GM19043 (cell line): ENCODE measurements around the gene CACNA1D.

ENCODE experiments used
- ATAC-seq: cut with Tn5 transposase; IDR thresholded peaks from one replicate; pipeline ENCODE4 v1.9.1; 2021; ENCODE audit warnings: low read depth; ENCODE audit not compliant: unreplicated experiment

CACNA1D gene

GRCh38 chr3:53705774-53706173 is 211.4 kb downstream of the CACNA1D start:
- ATAC-seq = no peak

GRCh38 chr3:53707222-53707621 is 212.8 kb downstream of the CACNA1D start:
- ATAC-seq = no peak

GRCh38 chr3:53708001-53708621 is 213.7 kb downstream of the CACNA1D start:
- no peak for ATAC-seq

GRCh38 chr3:53709256-53709655 is 214.8 kb downstream of the CACNA1D start:
- ATAC-seq = no peak

GRCh38 chr3:53709860-53710674 is 215.7 kb downstream of the CACNA1D start:
- ATAC-seq = peak; percentile 72

GRCh38 chr3:53711387-53711786 is 217.0 kb downstream of the CACNA1D start:
- no peak for ATAC-seq

GRCh38 chr3:53712817-53713388 is 218.5 kb downstream of the CACNA1D start:
- no peak for ATAC-seq

- no peak for ATAC-seq
These were observed 219.2 kb downstream of the CACNA1D start for GRCh38 chr3:53713626-53714025.

- ATAC-seq = no peak
These were observed 221.5 kb downstream of the CACNA1D start for GRCh38 chr3:53715815-53716483.

- ATAC-seq = no peak
These were observed 222.6 kb downstream of the CACNA1D start for GRCh38 chr3:53716998-53717397.

- ATAC-seq = no peak
These were observed 224.1 kb downstream of the CACNA1D start for GRCh38 chr3:53718462-53718861.

- ATAC-seq = no peak
These were observed 225.4 kb downstream of the CACNA1D start for GRCh38 chr3:53719796-53720195.

- no peak for ATAC-seq
These were observed 227.0 kb downstream of the CACNA1D start for GRCh38 chr3:53721187-53722119.

GRCh38 chr3:53724566-53724965 is 230.2 kb downstream of the CACNA1D start:
- no peak for ATAC-seq

- ATAC-seq = no peak
These were observed 231.1 kb downstream of the CACNA1D start for GRCh38 chr3:53725387-53725995.

- no peak for ATAC-seq
These were observed 232.2 kb downstream of the CACNA1D start for GRCh38 chr3:53726643-53727042.

GRCh38 chr3:53728606-53729005 is 234.2 kb downstream of the CACNA1D start:
- ATAC-seq = no peak

- ATAC-seq = no peak
These were observed 234.7 kb downstream of the CACNA1D start for GRCh38 chr3:53729159-53729558.

GRCh38 chr3:53729618-53730017 is 235.2 kb downstream of the CACNA1D start:
- peak; percentile 54 for ATAC-seq

GRCh38 chr3:53730576-53730975 is 236.2 kb downstream of the CACNA1D start:
- no peak for ATAC-seq
